ENCODE data around the gene KCNG4.

- TF ChIP-seq CTCF (IDR thresholded peaks at IDR 0.05) = no peak
- no peak for TF ChIP-seq POLR2A (IDR thresholded peaks at IDR 0.05)
Observed at GRCh38 chr16:84245956-84246678, 6.3 kb upstream of the KCNG4 start.

Measured in ovary (tissue), 3 donors.